Activated effector memory CD4-positive, alpha-beta T cell treated with Interleukin-2 at 50 U/mL for 16 hours (primary cell): ENCODE results near the gene TMEM271.
"Not testable (repeated sequence)": the region's sequence is repeated elsewhere in the genome, so short reads cannot be mapped to it uniquely, and the experiment has no call there.

Experiments used
- DNase-seq: peaks from one replicate; pipeline ENCODE4 v3.0.0-alpha.2; 2020

Gene TMEM271

GRCh38 chr4:578451-579443 is 2.7 kb upstream of the TMEM271 start:
- DNase-seq, result no peak

DNA sequence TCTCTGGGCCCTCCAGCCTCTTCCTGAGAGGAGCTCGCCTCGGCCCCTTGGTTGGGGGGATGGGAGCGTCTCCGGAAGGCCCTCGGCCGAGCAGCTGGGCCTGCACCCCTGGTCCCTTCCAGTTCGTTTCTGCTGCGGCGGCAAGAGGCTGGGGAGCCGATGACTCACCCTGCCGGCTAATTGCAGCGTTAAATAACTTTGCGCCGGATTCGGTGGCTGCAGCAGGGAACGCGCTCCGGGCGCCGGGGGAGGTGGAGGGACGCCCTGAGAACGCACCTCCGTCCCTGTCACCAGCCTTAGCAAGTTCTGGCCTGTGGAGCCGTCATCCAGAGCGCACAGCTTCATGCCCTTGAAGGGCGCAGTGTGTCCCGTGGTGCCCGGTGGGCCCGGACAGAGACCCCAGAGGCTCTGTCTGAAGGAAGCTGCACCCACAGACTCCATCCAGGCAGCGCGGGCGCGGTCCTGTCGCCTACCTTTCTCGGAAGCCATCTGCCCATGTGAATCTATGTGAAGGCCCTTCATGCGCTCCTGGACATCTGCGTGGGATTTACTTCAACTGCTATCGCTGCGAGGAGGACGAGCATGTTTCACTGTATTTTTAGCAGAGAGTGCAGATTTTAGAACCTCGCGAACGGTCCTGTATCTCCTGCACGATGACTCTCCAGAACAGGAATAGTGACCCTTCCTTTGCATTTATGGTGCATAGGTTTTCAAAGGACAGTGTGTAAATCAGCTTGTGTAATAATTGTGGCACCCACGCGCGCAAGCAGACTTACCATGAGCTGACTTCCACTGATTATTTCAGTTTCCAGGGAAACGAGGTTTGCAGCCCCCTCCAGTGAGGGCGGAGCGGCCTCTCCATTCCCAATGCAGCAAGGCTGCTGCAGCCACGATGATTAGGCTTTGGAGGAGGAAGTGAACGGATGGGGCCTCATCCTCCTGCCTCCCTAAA is 1.7 kb upstream of the TMEM271 start:
- DNase-seq, result no peak

DNA sequence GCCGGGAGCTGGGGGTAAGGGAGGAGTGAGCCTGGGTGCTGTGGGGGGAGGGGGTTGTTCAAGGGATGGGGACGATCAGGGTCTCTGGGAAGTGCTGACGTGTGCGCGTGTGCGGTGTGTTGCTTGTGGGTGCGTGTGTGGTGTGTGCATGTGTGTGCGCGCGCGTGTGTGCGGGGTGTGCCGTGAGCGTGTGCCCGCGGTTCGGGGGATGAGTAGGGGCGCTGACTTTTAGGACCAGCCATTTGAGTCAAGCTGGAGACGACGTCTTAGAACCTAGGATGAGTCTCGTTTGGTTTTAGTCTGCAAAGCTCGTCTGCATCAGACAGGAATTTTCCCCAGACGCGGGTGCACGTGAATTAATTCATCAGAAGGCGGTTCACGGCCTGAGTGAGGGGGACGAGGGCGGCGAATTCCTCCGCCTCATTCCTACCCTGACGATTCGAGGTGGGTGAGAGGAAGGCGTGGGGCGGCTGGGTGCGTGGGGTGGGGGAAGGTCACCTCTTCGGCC is 950 bp upstream of the TMEM271 start:
- no peak for DNase-seq

DNA sequence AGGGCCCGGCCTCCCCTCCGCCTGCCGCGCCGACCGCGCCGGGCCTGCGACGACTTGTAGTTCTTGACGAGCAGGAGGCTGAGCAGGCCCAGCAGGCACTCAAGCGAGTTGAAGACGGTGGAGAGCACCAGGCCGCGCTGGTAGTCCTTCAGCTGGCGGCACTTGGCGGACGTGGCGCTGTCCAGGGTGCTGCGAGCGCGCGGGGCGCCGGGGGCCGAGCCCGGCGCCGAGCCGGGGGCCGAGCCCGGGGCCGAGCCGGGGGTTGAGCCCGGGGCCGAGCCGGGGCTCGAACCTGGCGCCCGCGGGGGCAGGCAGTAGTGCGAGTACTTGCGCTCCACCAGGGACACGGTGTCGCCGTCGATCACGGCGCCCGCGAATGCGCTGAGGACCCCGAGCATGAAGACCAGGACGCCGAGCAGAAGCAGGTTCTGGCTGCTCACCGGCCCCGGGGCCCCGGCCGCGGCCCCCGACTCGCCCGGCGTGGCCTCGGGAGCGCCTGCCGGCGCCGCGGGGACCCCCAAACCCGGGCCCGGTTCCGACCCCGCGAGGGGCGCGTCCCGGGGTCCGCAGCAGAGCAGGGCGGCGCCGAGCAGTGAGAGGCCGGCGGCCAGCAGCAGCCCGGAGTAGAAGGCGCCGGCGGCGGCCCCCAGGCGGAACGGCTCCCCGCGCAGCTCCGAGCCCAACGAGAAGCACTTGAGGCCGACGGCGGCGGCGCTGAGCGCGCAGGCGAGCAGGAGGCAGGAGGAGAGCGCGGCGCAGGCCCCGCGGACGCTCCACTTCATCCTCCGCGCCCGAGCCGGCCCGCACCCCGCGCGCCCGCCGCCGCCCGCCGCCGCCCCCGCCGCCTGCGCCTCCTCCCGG is 584 bp downstream of the TMEM271 start:
- DNase-seq, result no peak

DNA sequence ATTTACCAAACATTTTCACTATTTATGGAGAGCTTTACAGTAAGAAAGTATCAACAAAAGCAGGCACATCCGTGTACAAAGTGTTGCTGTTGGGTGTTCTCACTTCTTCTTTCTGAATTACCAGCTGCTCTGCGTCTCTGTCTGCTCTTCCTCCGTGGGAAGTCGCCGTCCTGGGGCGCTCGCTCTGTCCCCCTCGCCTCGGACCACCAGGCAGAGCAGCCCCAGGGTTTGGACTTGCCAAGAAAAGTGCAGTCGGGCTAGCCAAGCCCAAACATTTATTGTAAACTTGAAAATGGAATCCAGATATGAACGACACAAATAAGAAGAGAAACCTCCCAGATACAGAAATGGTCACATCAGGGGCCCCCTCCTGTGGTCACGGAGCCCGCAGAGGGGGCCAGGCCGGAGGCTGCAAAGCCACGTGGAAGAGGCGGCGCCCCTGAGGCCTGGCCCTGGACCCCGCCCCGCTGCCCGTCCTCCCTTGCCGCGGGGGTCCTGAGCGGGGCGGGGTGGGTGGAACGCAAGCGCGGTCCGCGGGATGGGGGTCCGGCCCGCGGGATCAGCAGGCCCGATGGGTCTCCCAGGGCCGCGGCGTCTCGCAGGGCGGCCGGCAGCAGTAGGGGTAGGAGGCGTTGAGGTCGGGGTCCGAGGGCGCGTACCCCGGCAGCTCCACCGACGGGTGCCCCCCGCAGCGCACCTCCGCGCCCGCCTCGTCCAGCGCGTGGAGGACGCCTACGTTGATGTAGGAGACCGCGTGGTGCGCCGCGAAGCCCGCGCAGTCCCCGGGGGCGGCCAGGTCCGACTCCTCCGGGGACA is 1.5 kb downstream of the TMEM271 start:
- DNase-seq, result no peak

DNA sequence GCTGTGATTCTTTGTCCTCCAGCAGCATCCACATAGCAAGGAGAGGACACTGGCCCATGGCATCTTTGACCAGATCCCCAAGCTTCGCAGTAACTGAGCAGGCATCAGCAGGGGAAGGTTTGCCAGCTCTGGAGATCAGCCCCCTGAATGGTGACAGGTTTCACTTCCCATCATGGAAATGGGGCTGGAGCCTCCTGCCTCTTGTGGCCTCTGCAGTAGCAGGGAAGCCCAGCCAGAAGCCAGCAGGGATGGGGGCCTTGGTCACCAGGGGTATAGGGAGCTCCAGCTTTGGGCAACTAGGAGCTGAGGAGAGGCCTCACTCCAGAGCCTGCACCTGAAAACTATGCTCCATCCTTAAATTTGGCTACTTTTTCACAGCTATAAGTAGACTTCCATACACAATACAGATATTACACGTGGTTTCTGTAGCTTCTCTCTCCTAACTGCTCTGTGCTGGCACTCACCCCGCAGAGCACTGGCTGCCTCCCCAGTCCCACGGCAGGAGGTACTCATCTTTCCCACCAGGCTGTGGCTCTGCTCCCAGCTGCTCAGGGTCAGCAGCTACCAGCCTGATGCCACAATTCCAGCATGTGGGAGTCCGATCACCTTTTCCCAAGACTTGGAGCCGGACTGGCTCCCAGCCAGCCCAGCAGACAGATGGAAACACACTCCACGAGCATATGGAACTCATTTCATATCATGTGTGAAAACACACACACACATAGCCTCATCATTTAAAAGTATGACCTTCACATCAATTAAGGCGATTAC is 2.8 kb downstream of the TMEM271 start:
- DNase-seq, result no peak

DNA sequence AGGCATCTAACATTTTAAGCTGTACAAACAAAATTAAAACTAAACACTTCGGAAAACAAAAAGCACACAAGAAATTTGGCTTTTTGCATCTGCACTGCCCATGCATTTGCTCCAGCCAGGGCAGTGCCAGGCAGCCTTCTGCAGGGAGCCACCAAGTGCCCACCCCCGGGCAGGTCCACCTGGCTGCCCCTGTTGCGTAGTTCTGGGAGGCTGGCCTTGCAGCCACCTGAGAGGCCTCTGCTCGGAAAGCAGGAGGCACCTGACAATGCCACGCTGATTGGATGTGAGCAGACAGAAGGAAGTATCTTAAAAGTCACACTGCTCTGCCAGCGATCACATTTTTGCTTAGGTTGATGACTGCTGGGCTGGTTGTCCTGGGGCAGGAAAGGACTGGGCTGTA is 3.5 kb downstream of the TMEM271 start:
- no peak for DNase-seq

- DNase-seq, result no peak
Measured at GRCh38 chr4:571838-572572, 4.1 kb downstream of the TMEM271 start.

- no peak for DNase-seq
Measured at GRCh38 chr4:570754-571153, 5.3 kb downstream of the TMEM271 start.

- no peak for DNase-seq
Measured at GRCh38 chr4:569958-570667, 6.0 kb downstream of the TMEM271 start.

GRCh38 chr4:568962-569361 is 7.1 kb downstream of the TMEM271 start:
- no peak for DNase-seq

DNA sequence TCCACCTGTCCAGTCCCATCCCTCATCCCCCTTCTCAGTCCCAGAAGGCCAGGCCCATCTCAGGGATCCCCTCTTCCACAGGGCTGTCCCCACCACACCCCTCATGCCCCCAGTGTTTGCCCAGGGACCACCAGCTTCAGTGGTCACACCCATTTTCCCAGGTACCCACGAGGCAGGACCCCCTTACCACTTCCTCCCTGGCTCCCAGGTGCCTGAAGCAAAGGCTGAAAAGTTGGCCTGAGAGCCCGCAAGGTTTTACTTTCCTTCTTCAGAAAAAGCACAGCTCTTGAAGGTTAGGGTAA is 7.8 kb downstream of the TMEM271 start:
- DNase-seq, result no peak

GRCh38 chr4:567457-568350 is 8.4 kb downstream of the TMEM271 start:
- DNase-seq, result no peak

DNA sequence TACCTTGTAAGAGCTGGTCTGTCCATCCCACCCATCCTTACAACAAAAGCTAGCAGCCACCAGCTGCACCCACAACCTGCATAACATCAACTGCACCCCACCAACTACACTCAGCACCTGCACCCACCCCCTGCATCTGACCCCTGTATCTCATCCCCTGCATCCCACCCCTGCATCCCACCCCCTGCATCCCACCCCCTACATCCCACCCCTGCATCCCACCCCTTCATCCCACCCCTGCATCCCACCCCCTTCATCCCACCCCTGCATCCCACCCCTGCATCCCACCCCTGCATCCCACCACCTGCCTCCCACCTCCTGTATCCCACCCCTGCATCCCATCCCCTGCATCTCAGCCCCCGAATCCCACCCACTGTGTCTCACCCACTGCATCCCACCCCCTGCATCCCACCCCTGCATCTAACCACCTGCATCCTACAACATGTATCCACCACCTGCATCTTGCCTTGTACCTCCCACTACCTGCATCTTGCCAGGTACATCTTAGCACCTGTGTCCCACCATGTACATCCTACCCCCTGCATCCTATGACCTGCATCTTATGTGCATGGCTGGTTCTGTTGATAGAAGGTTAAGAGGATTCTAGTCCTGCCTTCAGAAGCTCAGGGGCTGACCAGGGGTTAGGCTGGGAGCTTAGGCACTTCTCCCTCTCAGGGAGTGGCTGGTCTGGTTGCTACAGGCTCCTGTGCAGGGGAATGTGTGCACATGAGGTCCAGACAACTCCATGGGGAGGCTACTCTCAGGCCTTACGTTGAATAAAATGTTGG is 9.4 kb downstream of the TMEM271 start:
- DNase-seq, result no peak

GRCh38 chr4:566035-566434 is 10.1 kb downstream of the TMEM271 start:
- DNase-seq, result no peak

- DNase-seq, result not testable (repeated sequence)
Measured at GRCh38 chr4:565614-566013, 10.5 kb downstream of the TMEM271 start.

DNA sequence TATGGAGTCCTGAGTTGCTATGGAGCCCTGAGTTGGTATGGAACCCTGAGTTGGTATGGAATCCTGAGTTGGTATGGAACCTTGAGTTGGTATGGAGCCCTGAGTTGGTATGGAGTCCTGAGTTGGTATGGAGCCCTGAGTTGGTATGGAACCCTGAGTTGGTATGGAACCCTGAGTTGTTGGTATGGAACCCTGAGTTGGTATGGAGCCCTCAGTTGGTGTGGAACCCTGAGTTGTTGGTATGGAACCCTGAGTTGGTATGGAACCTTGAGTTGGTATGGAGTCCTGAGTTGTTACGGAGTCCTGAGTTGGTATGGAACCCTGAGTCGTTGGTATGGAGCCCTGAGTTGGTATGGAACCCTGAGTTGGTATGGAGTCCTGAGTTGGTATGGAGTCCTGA is 13.6 kb downstream of the TMEM271 start:
- not testable (repeated sequence) for DNase-seq

GRCh38 chr4:561426-561825 is 14.7 kb downstream of the TMEM271 start:
- no peak for DNase-seq
